Measurements from ENCODE around the gene KIF1A.

Gene KIF1A

GRCh38 chr2:240760576-240761246, 59.3 kb downstream of the KIF1A start:
- no peak for DNase-seq

GRCh38 chr2:240760121-240760520, 59.9 kb downstream of the KIF1A start:
- no peak for DNase-seq

- DNase-seq, result no peak
Observed at GRCh38 chr2:240759459-240759858, 60.6 kb downstream of the KIF1A start.

- no peak for DNase-seq
Observed at GRCh38 chr2:240757086-240757614, 62.9 kb downstream of the KIF1A start.

- DNase-seq, result no peak
Observed at GRCh38 chr2:240752209-240752608, 67.8 kb downstream of the KIF1A start.

GRCh38 chr2:240750409-240750808, 69.6 kb downstream of the KIF1A start:
- DNase-seq, result no peak

- DNase-seq, result no peak
Observed at GRCh38 chr2:240749516-240749915, 70.5 kb downstream of the KIF1A start.

- no peak for DNase-seq
Observed at GRCh38 chr2:240747256-240747655, 72.8 kb downstream of the KIF1A start.

GRCh38 chr2:240746671-240747070, 73.3 kb downstream of the KIF1A start:
- DNase-seq, result no peak

GRCh38 chr2:240745962-240746361, 74.1 kb downstream of the KIF1A start:
- DNase-seq, result no peak

GRCh38 chr2:240745456-240745855, 74.6 kb downstream of the KIF1A start:
- no peak for DNase-seq

GRCh38 chr2:240742602-240743095, 77.4 kb downstream of the KIF1A start:
- DNase-seq, result no peak

- no peak for DNase-seq
Observed at GRCh38 chr2:240741091-240741490, 78.9 kb downstream of the KIF1A start.

- DNase-seq, result no peak
Observed at GRCh38 chr2:240739797-240740196, 80.2 kb downstream of the KIF1A start.

GRCh38 chr2:240737958-240738357, 82.1 kb downstream of the KIF1A start:
- no peak for DNase-seq

GRCh38 chr2:240737512-240737911, 82.5 kb downstream of the KIF1A start:
- no peak for DNase-seq

GRCh38 chr2:240736281-240737250, 83.5 kb downstream of the KIF1A start:
- DNase-seq, result no peak

GRCh38 chr2:240735476-240735875, 84.5 kb downstream of the KIF1A start:
- no peak for DNase-seq

GRCh38 chr2:240734756-240735155, 85.3 kb downstream of the KIF1A start:
- no peak for DNase-seq

- no peak for DNase-seq
Observed at GRCh38 chr2:240733803-240734495, 86.1 kb downstream of the KIF1A start.

GRCh38 chr2:240732911-240733622, 87.0 kb downstream of the KIF1A start:
- DNase-seq, result no peak

- no peak for DNase-seq
Observed at GRCh38 chr2:240732184-240732583, 87.8 kb downstream of the KIF1A start.

Data from effector CD4-positive, alpha-beta T cell (primary cell).